Activated CD8-positive, alpha-beta memory T cell treated with anti-CD3 and anti-CD28 coated beads for 1 hour (primary cell): ENCODE results near the gene PNPLA1.

Experiments used
- DNase-seq, 2 donors: peaks; one replicate each; pipeline ENCODE4 v3.0.0-alpha.2; 2020; ENCODE audit warnings: low read depth in 1 of 2; ENCODE audit errors: extremely low read depth in 1 of 2

PNPLA1 gene

DNA sequence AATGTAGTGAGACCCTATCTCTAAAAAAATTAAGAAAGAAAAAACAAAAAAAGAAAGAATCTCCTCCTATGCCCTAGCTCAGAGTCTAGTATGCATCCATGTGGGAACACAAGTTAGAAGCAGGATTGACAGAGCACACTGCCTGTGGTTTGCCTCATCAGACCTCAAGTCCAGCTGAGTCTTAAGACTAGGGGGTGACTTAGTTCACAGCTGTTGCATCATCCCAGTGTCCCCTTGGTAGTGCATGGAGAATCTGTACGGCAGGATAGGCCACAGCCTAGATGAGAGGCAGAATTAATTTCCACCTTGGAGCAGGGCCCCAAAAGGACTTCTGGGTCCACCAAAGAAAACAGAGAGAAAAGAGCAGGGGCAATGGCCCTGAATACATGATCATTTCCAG lies 13.7 kb downstream of the PNPLA1 start:
- DNase-seq, result no peak

DNA sequence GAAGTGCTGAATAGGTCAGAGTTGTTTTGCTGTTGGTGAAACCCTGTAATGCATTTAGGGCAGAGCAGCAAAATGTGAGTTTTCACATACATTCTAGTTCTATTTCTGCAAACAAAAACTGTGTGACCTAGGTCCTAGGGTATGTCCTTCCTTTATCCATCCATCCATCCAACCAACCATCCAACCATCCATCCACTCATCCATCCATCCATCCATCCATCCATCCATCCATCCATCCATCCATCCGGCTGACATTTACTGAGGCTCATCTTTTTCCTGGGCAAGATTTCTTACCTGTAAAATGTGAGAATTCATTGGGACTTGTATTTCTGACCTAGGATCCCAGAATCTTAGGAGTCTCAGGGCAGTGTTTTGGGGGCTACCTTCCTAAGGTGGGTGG lies 14.5 kb downstream of the PNPLA1 start:
- no peak for DNase-seq

DNA sequence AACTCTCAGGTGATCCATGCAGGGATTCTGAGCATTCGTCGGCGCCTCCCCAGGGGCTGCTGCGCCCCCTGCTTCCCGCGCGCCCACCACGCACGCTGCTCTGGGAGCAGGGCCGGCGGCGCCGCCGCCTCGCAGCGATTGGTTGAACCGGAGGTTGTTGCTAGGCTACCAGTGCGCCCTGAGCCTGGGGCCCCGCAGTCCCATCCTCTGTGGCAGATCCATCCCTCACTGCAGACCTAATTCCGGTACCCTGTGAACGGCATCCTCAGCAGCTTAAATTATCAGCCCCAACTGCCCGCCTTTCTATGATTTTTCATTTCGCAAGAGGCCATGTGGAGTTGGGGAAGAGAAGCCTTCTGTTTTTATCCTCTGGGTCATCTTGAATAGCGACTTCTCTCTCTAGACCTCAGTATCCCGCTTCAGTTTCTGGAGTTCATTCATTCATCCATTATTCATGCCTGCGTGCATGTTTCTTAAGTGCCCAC lies 15.4 kb downstream of the PNPLA1 start:
- no peak for DNase-seq

DNA sequence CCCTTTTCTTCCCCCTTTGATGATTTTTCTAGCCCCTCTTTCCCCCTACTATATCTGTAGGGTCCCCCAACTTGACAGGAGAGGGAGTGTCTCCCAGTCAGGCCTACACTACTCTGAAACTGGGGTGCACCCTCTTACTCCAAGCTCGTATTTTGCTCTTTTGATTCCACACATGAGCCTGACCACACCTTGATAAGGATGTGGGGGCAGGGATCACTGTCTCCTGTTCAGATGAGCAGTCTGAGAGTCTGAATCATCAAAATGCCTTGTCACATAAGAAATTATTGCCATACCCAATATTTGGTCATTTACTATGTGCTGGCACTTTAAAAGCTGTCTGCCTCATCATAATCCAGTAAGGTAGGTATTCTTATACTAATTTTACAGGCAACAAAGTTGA lies 15.9 kb downstream of the PNPLA1 start:
- no peak for DNase-seq

DNA sequence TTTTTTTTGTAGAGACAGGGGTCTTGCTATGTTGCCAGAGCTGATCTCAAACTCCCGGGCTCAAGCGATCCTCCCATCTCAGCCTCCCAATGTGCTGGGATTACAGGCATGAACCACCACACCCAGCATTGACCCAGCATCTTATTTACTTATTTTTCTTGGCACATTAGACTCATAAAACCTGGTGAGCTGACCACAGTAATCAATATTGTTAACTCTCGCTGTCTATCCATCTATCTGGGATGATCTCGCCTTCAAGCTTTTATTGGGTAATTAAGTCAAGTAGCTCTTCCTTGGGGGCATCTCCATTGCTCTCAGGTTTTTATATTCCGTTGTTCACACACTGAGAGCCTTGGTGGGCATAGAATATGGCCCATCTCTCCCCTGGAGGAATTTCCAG lies 17.0 kb downstream of the PNPLA1 start:
- DNase-seq, result no peak

DNA sequence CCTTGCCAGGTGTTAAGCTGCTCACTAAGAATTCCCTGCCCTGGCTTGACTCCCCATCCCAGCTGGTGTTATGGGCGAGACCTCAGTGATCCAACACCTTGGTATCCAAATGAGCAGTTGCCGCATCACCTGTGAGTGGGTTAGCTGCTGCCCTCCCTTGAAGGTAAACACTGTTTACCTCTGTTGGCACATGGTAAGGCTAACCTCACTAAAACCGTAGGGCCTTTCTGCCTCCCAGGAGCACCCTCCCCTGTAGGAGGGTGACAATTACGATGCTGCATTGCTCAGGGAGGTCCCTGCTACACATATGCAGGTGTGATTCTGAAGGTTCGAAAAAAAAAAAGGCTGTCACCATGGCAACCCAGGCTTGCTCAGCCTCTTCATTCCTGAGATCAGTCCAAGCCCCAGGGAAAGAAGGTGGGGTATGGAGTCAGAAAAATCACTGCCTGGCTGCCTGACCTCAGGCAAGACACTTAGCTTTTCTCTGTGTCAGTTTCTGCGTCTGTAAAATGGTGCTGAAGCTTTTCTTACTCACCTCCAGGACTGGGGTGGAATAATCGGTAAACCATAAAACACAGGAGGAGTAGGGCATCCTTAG lies 19.5 kb downstream of the PNPLA1 start:
- no peak for DNase-seq

DNA sequence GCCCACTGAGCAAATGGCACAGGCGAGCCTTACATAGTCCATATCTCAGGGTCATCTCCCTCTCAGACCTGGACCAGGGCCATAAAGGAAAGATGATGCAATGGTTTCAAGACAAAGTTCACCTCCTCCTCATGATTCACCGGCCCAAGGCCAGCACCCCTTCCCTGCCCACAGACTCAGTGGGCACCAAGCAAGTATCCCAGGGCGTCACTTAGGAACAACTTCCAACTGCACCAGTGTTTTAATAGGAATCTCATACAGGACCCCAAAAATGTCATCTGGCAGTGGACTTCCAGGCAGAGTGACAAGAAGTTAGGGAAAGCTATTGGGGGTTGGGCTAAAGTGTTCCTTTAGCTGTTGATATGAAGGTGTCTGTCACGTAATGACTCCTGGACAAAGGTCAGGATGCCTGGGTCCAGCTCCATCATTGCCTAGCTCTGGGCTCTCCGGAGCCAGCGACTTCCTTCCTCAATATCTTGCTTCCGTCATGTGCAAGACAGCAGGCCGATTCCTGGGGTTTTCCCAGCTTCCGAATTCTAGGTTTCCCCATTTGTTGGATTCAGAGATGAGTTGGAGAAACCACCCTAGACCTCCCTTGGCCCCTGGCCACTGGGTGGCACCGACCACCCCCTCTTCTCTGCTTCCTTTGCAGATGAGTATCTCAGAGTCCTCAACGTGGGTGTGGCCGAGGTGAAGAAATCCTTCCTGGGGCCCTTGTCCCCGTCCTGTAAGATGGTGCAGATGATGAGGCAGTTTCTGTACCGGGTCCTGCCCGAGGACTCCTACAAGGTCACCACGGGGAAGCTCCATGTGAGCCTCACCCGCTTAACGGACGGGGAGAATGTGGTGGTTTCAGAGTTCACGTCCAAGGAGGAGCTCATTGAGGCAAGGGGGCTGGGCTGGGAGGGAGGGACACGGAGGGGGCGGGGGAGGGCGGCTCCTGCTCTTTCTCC lies 21.1 kb downstream of the PNPLA1 start:
- DNase-seq, result no peak

DNA sequence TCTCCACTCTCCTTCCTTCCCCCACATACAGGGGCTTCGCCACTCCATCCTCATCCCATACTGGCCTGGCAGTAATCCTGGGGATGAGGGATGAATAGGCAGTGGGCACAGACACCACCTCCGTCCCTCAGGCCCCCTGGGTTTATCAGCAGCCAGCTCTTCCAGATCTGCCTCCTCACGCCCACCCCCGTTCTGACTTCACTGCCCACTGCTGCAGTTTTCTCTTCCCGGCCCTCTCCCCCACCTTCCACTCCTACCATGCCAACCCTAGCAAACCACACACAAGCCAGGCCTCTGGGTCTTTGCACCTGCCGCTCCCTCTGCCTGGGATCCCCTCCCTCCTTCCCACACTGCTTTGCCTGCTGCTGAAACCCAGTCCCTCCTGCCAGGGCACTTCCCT lies 22.3 kb downstream of the PNPLA1 start:
- DNase-seq, result no peak

DNA sequence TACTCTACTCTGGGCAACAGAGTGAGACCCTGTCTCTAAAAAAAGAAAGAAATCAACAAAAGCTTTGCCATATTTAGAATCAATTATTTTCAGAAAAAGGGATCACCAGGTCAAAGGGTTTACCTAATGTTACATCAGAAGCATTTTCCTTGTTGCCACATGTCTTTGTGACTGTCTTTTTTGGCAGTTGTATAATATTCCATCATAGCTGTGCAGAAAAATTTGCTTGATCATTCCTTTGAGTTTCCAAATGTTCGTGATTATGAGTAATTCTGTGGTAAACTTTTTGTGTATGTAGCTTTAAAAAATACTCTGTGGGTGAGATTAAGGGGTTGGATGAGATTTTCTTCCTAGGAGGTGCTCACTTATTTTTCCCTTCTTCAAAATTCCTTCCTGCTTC lies 26.4 kb downstream of the PNPLA1 start:
- DNase-seq, result no peak

DNA sequence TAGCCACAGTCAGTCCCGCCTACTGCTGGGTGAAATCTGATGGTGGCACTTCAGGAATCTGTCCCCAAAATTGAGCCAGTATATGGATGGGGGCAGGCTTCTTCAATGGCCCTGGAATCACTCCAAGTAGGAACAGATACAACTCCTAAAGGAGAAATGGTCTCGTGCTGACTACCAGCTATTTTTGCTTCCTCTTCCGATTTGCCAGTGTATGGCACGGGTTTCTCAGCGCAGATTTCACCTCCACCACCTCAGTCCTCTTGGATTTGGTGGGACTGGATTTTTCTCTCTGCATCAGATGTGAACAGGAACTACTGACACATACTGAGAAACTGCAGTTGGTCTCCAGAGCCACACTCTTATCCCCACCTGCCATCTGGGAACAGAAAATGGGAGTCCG lies 27.2 kb downstream of the PNPLA1 start:
- DNase-seq, result no peak

DNA sequence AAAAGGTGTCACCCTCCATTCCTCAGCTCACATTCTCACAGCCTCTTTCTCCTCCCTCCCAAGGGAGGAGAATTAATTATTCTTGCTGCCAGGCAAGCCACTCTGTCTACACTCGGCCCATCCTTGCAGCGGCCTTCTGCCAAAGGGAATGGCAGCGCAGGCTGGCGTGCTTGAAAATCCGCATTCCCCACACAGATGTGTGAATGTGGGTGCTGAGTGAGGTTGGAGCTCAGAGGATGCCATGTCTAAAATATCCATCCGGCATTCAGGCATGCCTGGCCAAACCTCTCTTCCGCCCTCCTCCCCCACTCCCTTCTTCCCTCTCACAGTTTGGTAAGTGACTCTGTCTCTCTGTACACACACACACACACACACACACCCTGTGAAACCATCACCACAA lies 27.7 kb downstream of the PNPLA1 start:
- no peak for DNase-seq

DNA sequence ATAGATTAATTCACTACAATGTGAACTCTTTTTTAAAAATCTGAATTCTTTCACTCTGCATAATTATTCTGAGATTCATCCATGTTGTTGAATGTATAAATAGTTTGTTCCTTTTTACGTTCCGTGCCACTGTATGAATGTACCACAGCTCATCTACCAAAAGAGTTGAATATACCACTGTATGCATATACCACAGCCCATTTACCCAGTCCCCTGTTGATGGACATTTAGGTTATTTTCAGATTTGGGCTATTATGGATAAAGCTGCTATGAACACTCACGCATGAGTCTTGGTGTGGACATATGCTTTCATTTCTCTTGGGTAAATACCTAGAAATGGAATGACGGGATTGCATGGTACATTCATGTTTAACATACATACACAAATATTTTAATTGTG lies 28.2 kb downstream of the PNPLA1 start:
- no peak for DNase-seq

DNA sequence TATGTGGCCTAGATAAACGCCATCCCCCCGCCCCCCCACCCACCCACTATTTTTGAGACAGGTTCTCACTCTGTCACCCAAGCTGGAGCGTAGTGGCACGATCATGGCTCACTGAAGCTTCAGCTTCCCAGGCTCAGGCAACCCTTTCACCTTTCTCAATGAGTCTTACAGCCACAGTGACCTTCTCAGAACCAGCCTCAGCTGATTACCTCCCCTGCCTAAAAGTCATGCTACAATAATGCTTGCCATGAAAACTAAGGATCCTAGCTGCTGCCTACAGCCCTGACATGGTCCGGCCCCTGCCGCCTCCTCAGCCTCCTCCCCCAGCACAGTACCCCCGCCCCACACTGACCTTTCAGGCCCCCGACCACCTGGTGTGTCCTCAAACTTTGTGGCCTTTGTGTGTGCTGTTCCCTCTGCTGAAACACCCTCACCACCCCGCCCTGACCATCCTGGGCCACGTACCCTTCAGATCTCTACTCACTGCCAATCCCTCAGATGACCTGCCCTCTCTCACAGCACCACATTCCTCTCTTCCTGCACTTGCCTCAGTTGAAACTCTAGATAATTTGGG lies 31.3 kb downstream of the PNPLA1 start:
- no peak for DNase-seq

DNA sequence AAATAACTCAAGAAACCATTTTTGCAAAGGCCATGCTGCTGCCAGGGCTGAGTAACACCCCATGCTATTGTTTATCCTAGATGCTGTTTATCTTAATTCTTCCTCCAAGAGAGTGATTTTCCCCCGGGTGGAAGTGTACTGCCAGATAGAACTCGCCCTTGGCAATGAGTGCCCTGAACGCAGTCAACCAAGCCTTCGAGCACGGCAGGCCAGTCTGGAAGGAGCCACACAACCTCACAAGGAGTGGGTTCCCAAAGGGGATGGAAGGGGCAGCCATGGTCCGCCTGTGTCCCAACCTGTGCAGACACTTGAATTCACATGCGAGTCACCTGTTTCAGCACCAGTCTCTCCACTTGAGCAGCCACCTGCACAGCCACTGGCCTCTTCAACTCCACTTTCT lies 31.9 kb downstream of the PNPLA1 start:
- DNase-seq, result no peak

DNA sequence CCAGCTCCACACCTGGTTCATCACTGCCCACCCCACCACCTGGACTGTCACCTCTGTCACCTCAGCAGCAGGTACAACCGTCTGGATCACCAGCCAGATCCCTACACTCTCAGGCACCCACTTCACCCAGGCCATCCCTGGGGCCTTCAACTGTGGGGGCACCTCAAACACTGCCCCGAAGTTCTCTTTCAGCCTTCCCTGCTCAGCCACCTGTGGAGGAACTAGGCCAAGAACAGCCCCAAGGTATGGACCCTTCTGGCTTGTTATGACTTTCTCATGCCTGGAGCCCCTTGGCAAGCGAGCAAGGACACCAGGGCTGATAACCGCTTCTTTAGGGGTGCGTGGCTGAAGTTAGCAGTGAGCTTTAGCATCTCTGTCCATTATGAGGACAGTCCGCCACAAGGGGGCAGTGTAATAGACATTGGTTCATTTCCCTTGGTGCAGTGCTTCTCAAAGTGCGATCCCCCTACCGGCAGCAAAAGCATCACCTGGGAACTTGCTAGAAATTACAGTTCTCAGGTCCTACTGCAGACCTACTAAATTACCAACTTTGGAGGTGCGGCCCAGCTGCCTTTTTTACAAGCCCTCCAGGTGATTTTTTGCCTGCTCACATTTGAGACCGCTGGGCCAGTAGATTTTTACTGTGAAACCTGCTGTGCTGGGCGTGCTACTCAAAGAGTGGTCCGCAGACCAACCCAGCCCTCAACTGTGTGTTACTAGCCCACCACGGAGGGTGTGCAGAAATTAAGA lies 32.5 kb downstream of the PNPLA1 start:
- peak; percentile 86 to 89 for DNase-seq

DNA sequence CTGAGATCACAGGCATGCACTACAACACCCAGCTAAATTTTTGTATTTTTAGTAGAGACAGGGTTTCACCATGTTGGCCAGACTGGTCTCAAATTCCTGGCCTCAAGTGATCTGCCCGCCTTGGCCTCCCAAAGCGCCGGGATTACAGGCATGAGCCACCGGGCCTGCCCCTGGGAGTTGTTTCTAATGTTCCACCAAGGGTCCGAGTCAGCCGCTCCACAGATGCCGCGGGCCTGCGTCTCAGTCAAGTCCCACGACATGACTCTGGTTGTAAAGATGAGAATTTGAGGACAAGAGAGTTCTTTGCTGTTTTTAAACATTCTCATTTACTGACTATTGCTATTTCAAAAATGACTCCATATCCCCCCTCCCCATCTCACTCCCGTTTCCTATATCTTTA lies 36.0 kb downstream of the PNPLA1 start:
- no peak for DNase-seq

DNA sequence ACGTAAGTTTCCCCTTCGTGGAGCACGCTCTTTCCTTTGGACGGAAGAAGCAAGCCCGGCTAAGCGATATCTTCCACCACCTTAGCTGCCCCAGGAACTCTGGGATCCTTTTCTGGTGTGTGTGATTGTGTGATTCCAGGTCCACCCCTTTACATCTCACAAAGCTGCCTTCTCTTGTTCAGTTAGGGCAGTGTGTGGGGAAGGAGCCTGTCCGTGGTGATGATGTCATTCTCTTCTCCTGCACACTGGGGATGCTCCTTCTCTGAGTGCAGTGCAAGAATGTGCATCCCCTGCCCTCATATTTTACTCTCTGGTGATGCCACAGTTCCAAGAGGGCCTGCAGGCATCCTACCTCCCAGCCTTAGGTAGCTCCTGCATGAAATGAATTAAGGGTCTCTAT lies 36.5 kb downstream of the PNPLA1 start:
- DNase-seq, result no peak

DNA sequence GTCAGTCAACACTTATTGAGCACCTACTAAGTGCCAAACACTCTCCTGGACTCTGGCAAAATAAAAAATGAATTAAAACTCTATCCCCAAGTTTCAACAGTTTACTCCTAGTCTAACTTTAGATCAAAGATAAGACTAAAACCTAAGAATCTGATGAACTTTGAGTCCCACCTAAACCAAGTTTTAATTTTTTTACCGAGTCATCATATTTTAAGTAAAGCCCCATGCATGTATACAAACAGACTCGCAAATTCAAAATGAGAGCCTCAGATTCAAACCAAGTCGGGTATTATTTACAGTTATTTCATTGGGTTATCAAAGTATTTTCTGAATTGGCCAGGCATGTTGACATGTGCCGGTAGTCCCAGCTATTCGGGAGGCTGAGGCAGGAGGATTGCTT lies 38.7 kb downstream of the PNPLA1 start:
- DNase-seq, result no peak

DNA sequence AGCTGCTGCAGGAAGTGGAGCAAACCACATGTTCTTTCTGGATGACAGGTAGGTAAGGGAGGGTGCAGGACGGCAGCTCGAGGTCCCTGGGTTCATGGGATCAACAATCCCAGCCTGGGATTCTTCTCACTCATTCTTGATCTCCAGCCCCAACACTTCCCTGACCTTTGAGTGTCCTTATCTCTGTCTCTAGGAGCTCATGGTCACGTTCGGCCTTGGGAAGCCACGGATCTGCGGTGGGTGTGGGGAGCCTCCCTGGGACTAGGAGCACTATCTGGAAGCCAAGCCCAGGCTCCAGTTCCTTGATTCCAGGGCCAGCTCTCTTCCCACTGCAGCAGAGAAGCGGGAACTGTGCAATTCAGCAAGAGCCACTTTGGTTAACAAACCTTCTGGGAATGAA lies 39.3 kb downstream of the PNPLA1 start:
- no peak for DNase-seq

DNA sequence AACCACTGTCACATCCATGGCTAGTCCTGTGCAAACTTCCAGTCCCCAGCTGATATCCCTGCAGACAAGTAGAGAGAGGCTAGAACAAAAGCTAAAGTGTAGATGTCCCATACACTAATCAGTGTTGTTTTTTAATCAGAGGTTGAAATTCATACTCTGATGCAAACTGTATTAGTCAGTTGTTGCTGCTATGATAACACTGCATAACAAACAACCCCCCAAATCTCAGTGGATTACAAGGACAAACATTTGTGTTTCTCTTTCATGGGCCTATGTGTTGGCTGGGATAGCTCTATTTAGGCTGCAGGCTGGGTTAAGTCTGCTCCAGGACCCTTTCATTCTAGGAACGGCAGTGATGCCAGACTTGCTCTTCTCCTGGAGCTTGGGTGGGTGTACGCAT lies 40.0 kb downstream of the PNPLA1 start:
- DNase-seq, result no peak
